ENCODE results near the gene TNP1. TPM values are rescaled to one million over a fixed set of nuclear protein-coding genes. Genes with fewer than 3 reads are reported as not detected.

Gene TNP1
- total RNA-seq, 1 donor, result not detected

DNA sequence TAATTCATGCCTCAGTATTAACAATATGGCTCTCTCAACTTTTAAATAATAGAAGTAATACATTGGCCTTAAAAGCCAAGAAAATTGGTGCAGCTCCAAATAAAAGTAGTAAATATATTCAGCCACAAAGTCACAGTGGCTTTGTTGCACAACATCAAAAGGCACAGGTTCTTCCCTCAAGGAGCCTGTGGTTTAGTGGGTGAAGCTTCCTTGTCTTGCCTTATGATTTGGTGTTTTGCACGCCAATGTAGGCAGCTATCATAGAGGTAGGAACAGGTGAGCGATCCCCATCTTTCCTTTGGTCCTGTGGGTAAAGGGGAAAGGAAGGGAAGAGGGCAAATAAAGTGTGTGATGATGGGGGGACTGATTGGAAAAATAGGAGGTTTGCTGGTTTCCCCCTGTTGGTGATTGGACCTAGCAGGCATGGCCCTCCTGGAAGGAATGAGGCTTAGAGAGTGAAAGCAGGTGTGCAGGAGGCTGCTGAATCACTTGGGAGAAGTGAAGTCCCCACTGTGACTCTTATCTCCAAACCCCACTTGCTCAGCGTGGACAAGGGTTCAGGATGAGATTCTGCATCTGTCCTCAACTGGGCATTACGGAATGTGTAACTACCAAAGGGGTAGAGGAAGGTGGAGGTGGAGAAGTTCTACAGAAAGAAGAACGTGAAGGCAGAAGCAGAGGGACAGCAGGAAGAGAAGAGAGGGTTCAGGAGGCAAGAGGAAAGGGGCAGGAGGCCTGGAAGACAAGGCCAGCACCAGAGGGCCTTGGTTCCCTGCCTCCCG lies 20.1 kb upstream of the TNP1 start:
- DNase-seq (ENCODE audit: low read depth), result no peak
- TF ChIP-seq, protein P1, sequence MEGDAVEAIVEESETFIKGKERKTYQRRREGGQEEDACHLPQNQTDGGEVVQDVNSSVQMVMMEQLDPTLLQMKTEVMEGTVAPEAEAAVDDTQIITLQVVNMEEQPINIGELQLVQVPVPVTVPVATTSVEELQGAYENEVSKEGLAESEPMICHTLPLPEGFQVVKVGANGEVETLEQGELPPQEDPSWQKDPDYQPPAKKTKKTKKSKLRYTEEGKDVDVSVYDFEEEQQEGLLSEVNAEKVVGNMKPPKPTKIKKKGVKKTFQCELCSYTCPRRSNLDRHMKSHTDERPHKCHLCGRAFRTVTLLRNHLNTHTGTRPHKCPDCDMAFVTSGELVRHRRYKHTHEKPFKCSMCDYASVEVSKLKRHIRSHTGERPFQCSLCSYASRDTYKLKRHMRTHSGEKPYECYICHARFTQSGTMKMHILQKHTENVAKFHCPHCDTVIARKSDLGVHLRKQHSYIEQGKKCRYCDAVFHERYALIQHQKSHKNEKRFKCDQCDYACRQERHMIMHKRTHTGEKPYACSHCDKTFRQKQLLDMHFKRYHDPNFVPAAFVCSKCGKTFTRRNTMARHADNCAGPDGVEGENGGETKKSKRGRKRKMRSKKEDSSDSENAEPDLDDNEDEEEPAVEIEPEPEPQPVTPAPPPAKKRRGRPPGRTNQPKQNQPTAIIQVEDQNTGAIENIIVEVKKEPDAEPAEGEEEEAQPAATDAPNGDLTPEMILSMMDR (IDR thresholded peaks at IDR 0.05; ENCODE audit: insufficient read depth, low read length), result no peak
- H3K4me3 ChIP-seq (ENCODE audit: low read depth, low read length), result no peak overlapping the region

DNA sequence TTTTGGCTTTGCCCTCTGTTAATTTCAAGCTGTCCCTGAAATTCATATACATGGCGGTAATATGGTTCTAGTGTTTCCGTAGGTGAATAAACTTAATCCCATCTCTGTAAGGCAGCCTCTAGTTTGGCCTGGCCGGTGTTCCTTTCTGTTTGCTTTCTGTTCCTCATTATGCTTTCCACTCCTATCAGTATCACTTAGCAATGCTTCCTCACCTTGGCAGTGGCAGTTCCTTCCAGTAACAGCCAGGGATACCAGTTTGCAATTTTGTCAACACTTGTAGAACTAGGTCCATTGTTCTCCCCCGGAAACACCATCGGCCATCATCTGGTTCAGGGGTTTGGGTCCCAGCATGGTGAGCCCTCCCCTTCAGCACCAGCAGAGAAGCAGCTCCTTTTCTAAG lies 18.2 kb upstream of the TNP1 start:
- no peak overlapping the region for H3K4me3 ChIP-seq (ENCODE audit: low read depth, low read length)
- TF ChIP-seq, protein P1 (IDR thresholded peaks at IDR 0.05; ENCODE audit: insufficient read depth, low read length), result no peak
- DNase-seq (ENCODE audit: low read depth), result no peak

DNA sequence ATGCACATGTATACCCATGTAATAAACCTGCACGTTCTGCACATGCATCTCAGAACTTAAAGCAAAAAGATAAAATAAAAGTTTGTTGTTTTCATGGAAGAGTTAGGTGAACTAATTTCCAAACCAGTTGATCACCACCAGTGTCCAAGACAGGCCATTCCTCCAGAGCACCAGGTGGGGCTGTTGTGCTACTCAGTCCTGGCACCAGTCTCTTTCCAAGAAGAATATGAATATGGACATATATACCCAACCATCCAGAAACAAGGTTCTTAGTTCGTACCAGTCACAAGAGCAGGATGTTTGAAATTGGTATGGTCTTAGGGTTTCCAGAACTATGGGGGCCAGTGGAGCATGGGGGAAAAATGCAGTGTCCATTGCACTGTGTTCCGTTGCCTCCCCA lies 17.2 kb upstream of the TNP1 start:
- no peak overlapping the region for H3K4me3 ChIP-seq (ENCODE audit: low read depth, low read length)
- TF ChIP-seq, protein P1 (IDR thresholded peaks at IDR 0.05; ENCODE audit: insufficient read depth, low read length), result peak; percentile 10
- DNase-seq (ENCODE audit: low read depth), result no peak

DNA sequence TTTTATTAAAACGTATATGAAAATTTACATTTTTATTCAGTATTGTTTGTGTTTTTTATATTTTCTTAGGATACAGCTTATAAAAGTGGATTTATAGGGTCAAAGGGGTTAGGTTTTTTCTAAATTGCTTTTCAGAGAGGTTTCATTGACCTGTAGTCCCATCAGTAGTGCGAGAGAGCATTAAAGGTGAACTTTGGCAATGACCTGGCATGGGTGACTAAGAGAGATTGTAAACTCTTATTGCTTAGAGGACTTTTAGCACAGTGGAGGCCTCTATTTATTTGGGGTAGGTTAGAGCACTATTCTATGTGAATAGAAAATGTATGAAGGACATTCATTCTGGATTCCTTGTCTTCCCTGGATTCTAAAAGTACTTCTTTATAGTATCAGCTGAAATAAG lies 16.0 kb upstream of the TNP1 start:
- no peak overlapping the region for H3K4me3 ChIP-seq (ENCODE audit: low read depth, low read length)
- TF ChIP-seq, protein P1 (IDR thresholded peaks at IDR 0.05; ENCODE audit: insufficient read depth, low read length), result no peak
- DNase-seq (ENCODE audit: low read depth), result no peak

DNA sequence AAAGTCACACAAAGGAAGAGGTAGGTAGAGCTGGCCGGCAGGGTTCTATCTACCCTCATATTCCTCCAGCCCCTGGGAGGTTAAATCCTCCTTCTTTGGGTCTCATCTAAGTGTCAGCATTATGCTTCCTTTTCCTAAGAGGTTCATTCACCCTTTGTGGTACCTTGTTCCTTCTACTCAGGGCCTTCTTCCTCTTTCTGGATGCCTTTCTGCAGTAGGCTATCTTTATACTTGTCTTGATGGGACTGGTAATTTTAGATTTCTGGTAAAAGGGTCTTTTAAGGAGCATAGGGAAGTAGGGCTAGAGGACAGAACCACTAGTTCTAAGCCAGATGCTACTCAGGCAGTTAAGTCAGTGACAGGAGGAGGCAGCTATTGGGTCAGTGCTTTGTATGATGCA lies 13.7 kb upstream of the TNP1 start:
- no peak for DNase-seq (ENCODE audit: low read depth)
- TF ChIP-seq, protein P1 (IDR thresholded peaks at IDR 0.05; ENCODE audit: insufficient read depth, low read length), result no peak
- no peak overlapping the region for H3K4me3 ChIP-seq (ENCODE audit: low read depth, low read length)

DNA sequence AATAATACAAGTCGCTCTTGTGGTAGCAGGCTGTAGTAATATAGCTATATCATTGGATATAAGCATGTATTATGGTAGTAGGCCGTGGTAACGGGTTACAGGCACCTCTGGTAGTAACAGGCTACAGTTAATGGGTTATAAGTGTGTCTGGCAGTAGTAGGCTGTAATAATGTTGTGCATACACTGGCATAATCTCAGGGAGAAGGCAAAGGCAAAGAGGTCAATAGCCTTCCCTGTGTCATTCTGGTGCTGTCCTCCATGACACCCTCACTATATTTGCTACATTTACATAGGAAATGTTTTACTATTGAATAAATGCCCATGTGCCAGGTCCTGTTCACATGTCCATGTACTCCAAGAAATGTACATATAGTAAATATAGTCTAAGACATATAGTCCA lies 12.8 kb upstream of the TNP1 start:
- no peak overlapping the region for H3K4me3 ChIP-seq (ENCODE audit: low read depth, low read length)
- no peak for DNase-seq (ENCODE audit: low read depth)
- TF ChIP-seq, protein P1 (IDR thresholded peaks at IDR 0.05; ENCODE audit: insufficient read depth, low read length), result no peak

DNA sequence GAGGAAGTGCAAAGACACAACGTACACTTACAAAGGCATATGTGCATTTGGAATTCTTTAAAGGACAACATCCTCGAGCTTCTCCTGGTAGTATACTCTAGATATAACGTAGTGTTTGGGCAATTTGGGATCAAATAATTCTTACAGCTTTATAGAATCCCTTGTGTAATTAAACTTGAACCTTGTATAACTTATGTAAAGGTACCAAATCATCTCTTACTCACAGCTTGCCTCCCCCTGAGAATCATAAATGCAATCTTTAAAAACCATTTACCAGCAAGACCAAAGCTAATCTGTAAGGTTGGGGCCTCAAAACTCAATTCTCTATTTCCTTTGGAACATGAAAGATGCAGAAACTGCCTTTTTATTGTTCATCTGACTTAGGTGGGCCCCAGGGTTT lies 12.2 kb upstream of the TNP1 start:
- DNase-seq (ENCODE audit: low read depth), result no peak
- TF ChIP-seq, protein P1 (IDR thresholded peaks at IDR 0.05; ENCODE audit: insufficient read depth, low read length), result no peak
- H3K4me3 ChIP-seq (ENCODE audit: low read depth, low read length), result no peak overlapping the region
